H1 (cell line): ENCODE results near the gene ZNF396. TPM values are rescaled to one million over a fixed set of nuclear protein-coding genes. Genes with fewer than 3 reads are reported as not detected.

Source experiments
- BACH1 ChIP-seq: IDR thresholded peaks from 2 replicates; pipeline ENCODE4 v1.6.1; 2012; ENCODE audit warnings: low read length, improper control_type of control experiment
- EP300 ChIP-seq, 2 experiments: IDR thresholded peaks; 1 replicate in 1 of 2; 2 replicates in 1 of 2; pipeline ENCODE4 v1.6.1; 2011 to 2012; ENCODE audit warnings: low read depth in 2 of 2, low read length in 2 of 2, mild to moderate bottlenecking in 2 of 2, borderline replicate concordance in 1 of 2, inconsistent platforms in 1 of 2, moderate library complexity in 1 of 2
- GABPA ChIP-seq: IDR thresholded peaks from 2 replicates; pipeline ENCODE4 v1.6.1; 2011; ENCODE audit warnings: mild to moderate bottlenecking, low read length, moderate library complexity, borderline replicate concordance; ENCODE audit not compliant: insufficient read depth
- GTF2F1 ChIP-seq: IDR thresholded peaks from 2 replicates; pipeline ENCODE4 v1.6.1; 2012; ENCODE audit warnings: low read depth, low read length, improper control_type of control experiment, borderline replicate concordance
- SIN3A ChIP-seq, 2 experiments: IDR thresholded peaks in 1 of 2; conservative IDR thresholded peaks in 1 of 2; 2 replicates each; pipeline ENCODE4 v1.6.1; 2011 to 2012; ENCODE audit warnings: low read length in 2 of 2, improper control_type of control experiment in 1 of 2, low read depth in 1 of 2, mild to moderate bottlenecking in 1 of 2
- polyA plus RNA-seq, 7 experiments: library from polyadenylated mRNA; depleted of rRNA in 3 of 7; stranded (reverse) in 5 of 7; unstranded in 2 of 7; fragments of >200 nt in 5 of 7; fragments of 200-250 nt in 2 of 7; gene quantifications; 1 replicate in 5 of 7; 2 replicates in 1 of 7; 4 replicates in 1 of 7; pipeline versions ENCODE4 v1.2.1 to v1.2.3, GENCODE V29; 2011 to 2013; ENCODE audit warnings: missing spikeins in 2 of 7, mixed read lengths in 2 of 7
- total RNA-seq: library from RNA; stranded (reverse); fragmentation: NEBNext Ultra II Directional; extraction: Animal tissue kit (Norgen Biotek cat#: 25700); gene quantifications from 2 replicates; pipeline ENCODE4 v1.2.1, GENCODE V29; 2021
- TF ChIP-seq, protein P1 (sequence below): IDR thresholded peaks from 2 replicates; pipeline ENCODE4 v1.6.1; 2012; ENCODE audit warnings: inconsistent platforms

Gene ZNF396
- total and polyA plus RNA-seq, 2 of the 8 experiments (the other 6 are each of a cell fraction or from before 2014, with no cell fraction given), result 0.44 to 0.74 TPM

DNA sequence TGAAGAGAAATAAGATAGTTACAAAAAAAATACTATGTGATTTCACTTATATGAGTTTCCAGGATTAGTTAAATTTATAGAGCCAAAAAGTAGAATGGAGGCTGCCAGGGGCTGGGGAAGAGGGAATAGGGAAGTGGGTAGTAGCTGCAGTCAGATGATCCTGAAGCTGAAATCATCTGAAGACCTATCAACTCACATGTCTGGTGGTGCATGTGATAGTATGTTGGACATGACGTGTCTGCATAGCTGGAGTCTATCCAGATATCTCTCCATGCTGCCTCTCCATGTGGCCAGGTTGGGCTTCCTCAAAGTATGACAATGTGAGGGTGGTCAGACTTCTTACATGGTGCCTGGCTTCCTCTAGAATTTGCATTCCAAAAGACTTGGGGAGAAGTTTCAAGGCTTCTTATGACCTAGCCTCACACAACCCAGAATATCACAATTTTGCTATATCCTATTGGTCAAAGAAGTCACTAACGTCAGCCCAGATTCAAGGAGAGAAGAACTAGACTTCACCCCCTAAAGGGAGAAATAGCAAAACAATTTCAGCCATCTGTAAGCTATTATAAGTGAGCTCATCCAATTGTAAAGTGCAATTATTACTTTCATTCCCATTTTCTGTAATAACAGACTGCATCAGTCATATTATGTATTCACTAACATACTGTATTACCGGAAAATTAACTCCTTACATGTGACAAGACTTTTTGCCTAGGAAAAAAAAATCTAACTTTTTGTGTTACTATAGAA lies 14.0 kb upstream of the ZNF396 start (continued):
- TF ChIP-seq, protein P1, sequence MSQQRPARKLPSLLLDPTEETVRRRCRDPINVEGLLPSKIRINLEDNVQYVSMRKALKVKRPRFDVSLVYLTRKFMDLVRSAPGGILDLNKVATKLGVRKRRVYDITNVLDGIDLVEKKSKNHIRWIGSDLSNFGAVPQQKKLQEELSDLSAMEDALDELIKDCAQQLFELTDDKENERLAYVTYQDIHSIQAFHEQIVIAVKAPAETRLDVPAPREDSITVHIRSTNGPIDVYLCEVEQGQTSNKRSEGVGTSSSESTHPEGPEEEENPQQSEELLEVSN, result no peak
- TF ChIP-seq EP300 (IDR thresholded peaks at IDR 0.05; ENCODE audit: borderline replicate concordance in 1 of 2, low read depth in 2 of 2, low read length in 2 of 2), result no peak
- TF ChIP-seq GABPA, result no peak
- TF ChIP-seq GTF2F1, result no peak
- TF ChIP-seq SIN3A (conservative IDR thresholded peaks at IDR 0.05 in 1 of 2, IDR thresholded peaks at IDR 0.05 in 1 of 2; ENCODE audit: low read depth in 1 of 2, low read length in 2 of 2), result no peak
- TF ChIP-seq BACH1, result no peak
